NCI-H1694 treated with DMSO at 0.1 percent for 48 hours (cell line): ENCODE measurements around the gene CDC37.
A peak's percentile ranks its signal among the peaks of the same experiment; 100 is the strongest.

Experiments
- DNase-seq: peaks from one replicate; lab custom pipeline; 2025; lab: John Stamatoyannopoulos, UW

Gene CDC37

GRCh38 chr19:10403137-10404021, at the start of gene CDC37:
TSS of gene CDC37 (minus strand) at chr19:10403542. CDS start at chr19:10403479, 63 bp downstream.
- DNase-seq: peak; percentile 83

GRCh38 chr19:10450853-10451609, 47.7 kb upstream of the CDC37 start:
- no peak for DNase-seq

GRCh38 chr19:10450191-10450852, 47.0 kb upstream of the CDC37 start:
- no peak for DNase-seq

DNA sequence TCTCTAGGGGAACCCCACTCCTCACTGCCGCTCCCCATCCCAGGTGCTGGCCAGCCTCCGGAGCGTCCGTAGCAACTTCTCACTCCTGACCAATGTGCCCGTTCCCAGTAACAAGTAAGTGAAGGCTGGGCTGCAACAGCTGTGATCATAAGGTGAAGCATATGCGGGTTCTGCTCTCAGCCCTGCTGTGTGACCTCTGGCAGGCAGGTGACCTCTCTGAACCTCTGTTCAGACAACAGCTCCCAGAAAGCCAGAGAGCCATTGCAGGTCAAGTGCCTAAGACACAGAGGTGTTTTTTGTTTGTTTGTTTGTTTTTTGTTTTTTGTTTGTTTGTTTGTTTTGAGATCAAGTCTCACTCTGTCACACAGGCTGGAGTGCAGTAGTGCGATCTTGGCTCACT, 45.7 kb upstream of the CDC37 start:
- no peak for DNase-seq

DNA sequence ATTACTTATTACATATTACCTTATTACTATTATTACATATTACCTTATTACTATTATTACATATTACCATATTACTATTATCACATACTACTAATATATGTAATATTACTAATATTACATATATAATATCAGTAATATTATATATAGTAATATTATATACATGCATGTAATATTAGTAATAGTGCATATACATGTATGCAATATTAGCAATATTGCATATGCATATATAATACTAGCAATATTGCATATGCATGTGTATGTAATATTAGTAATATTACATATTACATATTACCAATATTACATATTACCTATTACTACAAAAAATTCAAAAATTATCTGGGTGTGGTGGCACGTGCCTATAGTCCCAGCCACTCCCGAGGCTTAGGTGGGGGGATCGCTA, 39.4 kb upstream of the CDC37 start:
- no peak for DNase-seq

GRCh38 chr19:10439588-10439987, 36.2 kb upstream of the CDC37 start:
- DNase-seq: no peak

- DNase-seq: no peak
Observed at GRCh38 chr19:10433131-10433536, 29.8 kb upstream of the CDC37 start.

GRCh38 chr19:10432736-10433130, 29.4 kb upstream of the CDC37 start:
- DNase-seq: no peak

- DNase-seq: no peak
Observed at GRCh38 chr19:10431943-10432735, 28.8 kb upstream of the CDC37 start.

DNA sequence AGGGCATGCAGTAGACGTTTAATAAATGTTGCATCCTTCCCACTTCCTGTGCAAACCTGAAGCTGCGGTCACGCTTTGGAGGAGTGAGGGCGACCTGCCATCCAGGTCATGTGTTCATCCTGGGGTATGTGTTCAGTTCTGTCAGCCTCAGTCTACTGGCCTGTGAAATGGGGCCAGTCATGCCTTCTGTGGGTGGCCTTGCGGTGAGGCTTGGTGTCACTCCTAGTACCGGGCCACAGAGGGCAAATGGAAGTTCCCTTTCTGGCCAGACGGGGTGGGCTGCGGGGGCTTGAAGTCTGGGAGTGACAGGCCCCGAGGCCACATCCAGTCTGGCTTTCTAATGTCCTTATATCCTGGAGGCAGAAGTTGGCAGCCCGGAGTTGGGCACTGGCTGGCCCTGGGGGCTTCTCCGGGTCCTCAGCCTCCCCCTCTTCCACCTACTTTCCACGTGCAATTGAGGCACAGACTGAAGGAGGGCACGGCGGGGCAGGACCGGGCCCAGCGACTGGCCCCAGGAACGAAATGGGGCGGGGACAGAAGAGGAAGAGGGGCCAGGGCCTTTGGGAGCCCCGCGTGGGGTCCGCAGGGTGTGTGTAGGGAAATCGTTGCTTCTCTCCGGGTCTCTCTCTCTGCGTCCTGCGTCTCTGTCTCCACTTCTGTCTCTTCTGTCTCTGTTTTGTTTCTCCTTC, 28.1 kb upstream of the CDC37 start:
- DNase-seq: no peak

DNA sequence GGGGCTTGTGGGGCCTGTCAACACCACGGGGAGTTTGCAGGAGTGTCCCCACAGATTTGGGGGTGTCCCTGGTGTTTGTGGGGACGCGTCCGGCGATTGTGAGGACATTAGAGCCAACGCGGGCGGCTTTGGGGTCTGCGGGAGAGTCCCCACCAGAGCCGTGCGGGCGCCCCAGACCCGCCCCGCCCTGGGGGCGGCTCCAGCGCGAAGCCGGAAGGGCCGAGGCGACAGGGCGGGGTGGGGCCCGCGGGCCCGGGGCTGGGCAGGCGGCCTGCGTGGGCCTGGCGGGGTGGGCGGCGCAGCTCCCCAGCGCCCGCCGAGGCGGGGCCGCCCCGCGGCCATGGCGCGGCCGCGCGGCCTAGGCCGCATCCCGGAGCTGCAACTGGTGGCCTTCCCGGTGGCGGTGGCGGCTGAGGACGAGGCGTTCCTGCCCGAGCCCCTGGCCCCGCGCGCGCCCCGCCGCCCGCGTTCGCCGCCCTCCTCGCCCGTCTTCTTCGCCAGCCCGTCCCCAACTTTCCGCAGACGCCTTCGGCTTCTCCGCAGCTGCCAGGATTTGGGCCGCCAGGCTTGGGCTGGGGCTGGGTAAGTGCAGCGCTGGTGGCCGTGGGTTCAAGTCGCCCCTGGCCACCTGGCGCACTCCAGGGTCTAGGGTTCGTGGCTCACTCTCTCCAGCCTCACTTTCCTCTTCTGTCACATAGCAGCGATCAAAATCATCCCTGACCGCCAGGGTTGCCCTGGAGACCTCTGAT, 27.3 kb upstream of the CDC37 start:
- no peak for DNase-seq

DNA sequence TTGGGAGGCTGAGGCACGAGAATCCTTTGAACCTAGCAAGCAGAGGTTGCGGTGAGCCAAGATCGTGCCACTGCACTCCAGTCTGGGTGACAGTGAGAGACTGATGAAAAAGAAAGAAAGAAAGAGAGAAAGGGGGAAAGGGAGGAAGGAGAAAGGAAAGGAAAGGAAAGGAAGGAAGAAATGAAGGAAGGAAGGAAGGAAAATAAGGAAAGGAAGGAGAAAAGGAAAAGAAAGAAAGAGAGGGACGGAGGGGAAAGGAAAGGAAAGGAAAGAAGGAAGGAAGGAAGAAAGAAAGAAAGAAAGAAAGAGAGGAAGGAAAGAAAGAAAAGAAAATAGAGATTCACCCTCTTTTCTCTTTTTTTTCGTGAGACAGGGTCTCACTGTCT, 25.6 kb upstream of the CDC37 start:
- no peak for DNase-seq

- DNase-seq: no peak
Observed at GRCh38 chr19:10427169-10427568, 23.8 kb upstream of the CDC37 start.

GRCh38 chr19:10424011-10424637, 20.8 kb upstream of the CDC37 start:
- peak; percentile 21 for DNase-seq

GRCh38 chr19:10422846-10423245, 19.5 kb upstream of the CDC37 start:
- no peak for DNase-seq

GRCh38 chr19:10422046-10422461, 18.7 kb upstream of the CDC37 start:
- DNase-seq: no peak

DNA sequence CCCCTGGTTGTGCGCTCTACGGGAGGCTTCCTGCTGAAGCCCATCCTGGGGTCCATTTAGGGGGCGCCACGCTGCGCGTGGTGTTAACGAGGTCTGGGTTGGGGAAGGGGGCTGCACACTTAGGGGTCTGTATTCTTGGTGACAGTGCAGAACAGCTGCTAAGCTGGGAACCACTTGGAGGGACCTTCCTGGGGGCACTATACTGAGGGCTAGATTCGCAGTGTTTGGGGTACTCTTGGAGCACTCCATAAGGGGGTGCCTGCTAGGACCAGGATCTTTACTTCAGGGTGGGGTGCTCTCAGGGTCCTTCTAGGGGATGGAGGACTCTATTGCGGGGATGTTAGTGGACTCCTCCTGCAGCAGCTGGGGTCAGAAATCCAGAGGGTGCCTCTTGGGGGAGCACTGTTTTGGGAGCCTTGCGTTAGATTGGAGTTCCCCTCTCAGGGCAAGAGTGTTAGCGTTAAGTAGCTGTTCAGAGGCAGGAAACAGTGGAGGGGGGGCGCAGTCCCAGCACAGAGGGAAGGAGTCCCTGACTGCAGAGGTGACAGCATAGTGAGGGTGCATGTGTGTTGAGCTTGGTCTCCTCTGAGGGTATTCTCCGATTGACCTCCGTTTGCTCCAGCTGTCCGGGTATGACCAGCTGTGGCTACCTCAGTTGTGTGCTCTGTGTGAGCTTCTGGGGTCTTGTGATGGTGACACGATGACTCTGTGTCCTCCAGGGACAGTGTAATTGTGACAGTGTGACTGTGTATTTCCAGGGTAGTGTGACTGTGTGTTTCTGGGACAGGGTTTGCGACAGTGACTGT, 18.1 kb upstream of the CDC37 start:
- DNase-seq: no peak

DNA sequence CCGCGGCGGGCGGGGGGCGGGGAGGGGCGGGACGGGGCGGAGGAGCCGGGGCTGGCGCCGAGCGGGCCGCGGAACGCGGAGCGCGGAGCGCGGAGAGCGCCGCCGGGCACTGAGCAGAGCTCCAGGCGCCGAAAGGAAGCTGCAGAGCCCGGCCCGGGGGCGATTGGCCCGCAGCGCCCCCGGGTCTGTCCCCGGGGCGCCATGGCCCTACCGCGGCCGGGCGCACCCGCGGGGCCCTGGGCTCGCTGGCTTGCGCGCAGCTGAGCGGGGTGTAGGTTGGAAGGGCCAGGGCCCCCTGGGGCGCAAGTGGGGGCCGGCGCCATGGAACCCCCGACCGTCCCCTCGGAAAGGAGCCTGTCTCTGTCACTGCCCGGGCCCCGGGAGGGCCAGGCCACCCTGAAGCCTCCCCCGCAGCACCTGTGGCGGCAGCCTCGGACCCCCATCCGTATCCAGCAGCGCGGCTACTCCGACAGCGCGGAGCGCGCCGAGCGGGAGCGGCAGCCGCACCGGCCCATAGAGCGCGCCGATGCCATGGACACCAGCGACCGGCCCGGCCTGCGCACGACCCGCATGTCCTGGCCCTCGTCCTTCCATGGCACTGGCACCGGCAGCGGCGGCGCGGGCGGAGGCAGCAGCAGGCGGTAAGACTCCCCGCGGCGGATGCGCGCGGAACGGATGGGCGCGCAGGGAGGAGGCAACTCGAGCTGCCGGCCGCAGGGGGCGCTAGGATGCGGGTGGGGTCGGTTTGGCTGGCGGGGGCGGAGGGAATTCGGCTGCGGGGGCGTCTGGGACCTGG, 17.3 kb upstream of the CDC37 start, which contains the start of gene PDE4A:
TSS of gene PDE4A (plus strand) at position 95 of the 796 bp plus-strand sequence. CDS start at position 322, 227 bp downstream.
- peak; percentile 13 for DNase-seq
